Liver (tissue), 3 donors: ENCODE data around the gene PIP4K2A.

Experiments used
- EGR1 ChIP-seq, 2 donors: IDR thresholded peaks; 2 replicates each; pipeline ENCODE4 v1.6.1; 2016 to 2018; ENCODE audit warnings: antibody characterized with exemption in 2 of 2, low read depth in 2 of 2
- FOXA1 ChIP-seq: IDR thresholded peaks from 2 replicates; pipeline ENCODE4 v1.6.1; 2016; ENCODE audit warnings: antibody characterized with exemption
- HNF4A ChIP-seq, 2 donors: conservative IDR thresholded peaks; 2 replicates each; pipeline ENCODE4 v1.6.1; 2016; ENCODE audit warnings: antibody characterized with exemption in 2 of 2, mild to moderate bottlenecking in 2 of 2
- RAD21 ChIP-seq, 2 donors: IDR thresholded peaks; 2 replicates each; pipeline ENCODE4 v1.6.1; 2016; ENCODE audit warnings: antibody characterized with exemption in 2 of 2, mild to moderate bottlenecking in 2 of 2
- SP1 ChIP-seq: IDR thresholded peaks from 2 replicates; pipeline ENCODE4 v1.6.1; 2018; ENCODE audit warnings: antibody characterized with exemption, mild to moderate bottlenecking
- TAF1 ChIP-seq: conservative IDR thresholded peaks from 2 replicates; pipeline ENCODE4 v1.6.1; 2016; ENCODE audit warnings: antibody characterized with exemption, mild to moderate bottlenecking
- TF ChIP-seq, protein P1 (sequence below): IDR thresholded peaks from 2 replicates; pipeline ENCODE4 v1.6.1; 2016; ENCODE audit warnings: antibody characterized with exemption
- TF ChIP-seq, protein P2 (sequence below): fragments of 150-350 bp; IDR thresholded peaks from 2 replicates; pipeline ENCODE4 v1.5.1; 2017; ENCODE audit warnings: improper control_type of control experiment, low read depth, low read length; ENCODE audit not compliant: missing input control
- TF ChIP-seq, protein P3 (sequence below): IDR thresholded peaks from 2 replicates; pipeline ENCODE4 v1.6.1; 2016; ENCODE audit warnings: antibody characterized with exemption
- TF ChIP-seq, protein P4 (sequence below): IDR thresholded peaks from 2 replicates; pipeline ENCODE4 v1.6.1; 2016; ENCODE audit warnings: antibody characterized with exemption, mild to moderate bottlenecking
- donor health status: healthy.
- donor health status: healthy.

DNA sequence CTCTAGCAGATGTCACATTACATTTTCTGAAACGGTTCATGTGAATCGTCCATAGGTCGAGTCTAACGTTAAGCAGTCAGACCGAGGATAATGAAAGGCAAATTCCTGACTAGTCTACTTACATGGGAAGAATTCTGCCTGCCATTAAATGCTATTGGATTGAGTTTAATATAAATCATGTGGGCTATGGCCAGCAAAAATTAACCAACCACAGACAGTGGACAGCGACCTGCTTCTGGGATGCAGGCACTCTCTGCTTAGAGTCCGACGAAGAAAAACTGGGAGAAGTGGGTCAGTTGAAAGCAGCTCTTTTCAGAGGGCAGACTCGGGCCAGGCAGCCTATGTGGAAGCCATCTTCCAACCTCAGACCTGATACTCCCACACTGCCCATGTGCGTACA lies 16.6 kb downstream of the PIP4K2A start:
- TF ChIP-seq, protein P1, sequence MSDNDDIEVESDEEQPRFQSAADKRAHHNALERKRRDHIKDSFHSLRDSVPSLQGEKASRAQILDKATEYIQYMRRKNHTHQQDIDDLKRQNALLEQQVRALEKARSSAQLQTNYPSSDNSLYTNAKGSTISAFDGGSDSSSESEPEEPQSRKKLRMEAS, result no peak
- TF ChIP-seq, protein P2, sequence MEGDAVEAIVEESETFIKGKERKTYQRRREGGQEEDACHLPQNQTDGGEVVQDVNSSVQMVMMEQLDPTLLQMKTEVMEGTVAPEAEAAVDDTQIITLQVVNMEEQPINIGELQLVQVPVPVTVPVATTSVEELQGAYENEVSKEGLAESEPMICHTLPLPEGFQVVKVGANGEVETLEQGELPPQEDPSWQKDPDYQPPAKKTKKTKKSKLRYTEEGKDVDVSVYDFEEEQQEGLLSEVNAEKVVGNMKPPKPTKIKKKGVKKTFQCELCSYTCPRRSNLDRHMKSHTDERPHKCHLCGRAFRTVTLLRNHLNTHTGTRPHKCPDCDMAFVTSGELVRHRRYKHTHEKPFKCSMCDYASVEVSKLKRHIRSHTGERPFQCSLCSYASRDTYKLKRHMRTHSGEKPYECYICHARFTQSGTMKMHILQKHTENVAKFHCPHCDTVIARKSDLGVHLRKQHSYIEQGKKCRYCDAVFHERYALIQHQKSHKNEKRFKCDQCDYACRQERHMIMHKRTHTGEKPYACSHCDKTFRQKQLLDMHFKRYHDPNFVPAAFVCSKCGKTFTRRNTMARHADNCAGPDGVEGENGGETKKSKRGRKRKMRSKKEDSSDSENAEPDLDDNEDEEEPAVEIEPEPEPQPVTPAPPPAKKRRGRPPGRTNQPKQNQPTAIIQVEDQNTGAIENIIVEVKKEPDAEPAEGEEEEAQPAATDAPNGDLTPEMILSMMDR, result no peak
- TF ChIP-seq RAD21 (IDR thresholded peaks at IDR 0.05), result no peak
- no peak for TF ChIP-seq TAF1
- TF ChIP-seq FOXA1, result no peak
- TF ChIP-seq HNF4A (conservative IDR thresholded peaks at IDR 0.05), result no peak
- no peak for TF ChIP-seq SP1
- TF ChIP-seq, protein P3, sequence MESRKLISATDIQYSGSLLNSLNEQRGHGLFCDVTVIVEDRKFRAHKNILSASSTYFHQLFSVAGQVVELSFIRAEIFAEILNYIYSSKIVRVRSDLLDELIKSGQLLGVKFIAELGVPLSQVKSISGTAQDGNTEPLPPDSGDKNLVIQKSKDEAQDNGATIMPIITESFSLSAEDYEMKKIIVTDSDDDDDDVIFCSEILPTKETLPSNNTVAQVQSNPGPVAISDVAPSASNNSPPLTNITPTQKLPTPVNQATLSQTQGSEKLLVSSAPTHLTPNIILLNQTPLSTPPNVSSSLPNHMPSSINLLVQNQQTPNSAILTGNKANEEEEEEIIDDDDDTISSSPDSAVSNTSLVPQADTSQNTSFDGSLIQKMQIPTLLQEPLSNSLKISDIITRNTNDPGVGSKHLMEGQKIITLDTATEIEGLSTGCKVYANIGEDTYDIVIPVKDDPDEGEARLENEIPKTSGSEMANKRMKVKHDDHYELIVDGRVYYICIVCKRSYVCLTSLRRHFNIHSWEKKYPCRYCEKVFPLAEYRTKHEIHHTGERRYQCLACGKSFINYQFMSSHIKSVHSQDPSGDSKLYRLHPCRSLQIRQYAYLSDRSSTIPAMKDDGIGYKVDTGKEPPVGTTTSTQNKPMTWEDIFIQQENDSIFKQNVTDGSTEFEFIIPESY, result no peak
- TF ChIP-seq, protein P4, sequence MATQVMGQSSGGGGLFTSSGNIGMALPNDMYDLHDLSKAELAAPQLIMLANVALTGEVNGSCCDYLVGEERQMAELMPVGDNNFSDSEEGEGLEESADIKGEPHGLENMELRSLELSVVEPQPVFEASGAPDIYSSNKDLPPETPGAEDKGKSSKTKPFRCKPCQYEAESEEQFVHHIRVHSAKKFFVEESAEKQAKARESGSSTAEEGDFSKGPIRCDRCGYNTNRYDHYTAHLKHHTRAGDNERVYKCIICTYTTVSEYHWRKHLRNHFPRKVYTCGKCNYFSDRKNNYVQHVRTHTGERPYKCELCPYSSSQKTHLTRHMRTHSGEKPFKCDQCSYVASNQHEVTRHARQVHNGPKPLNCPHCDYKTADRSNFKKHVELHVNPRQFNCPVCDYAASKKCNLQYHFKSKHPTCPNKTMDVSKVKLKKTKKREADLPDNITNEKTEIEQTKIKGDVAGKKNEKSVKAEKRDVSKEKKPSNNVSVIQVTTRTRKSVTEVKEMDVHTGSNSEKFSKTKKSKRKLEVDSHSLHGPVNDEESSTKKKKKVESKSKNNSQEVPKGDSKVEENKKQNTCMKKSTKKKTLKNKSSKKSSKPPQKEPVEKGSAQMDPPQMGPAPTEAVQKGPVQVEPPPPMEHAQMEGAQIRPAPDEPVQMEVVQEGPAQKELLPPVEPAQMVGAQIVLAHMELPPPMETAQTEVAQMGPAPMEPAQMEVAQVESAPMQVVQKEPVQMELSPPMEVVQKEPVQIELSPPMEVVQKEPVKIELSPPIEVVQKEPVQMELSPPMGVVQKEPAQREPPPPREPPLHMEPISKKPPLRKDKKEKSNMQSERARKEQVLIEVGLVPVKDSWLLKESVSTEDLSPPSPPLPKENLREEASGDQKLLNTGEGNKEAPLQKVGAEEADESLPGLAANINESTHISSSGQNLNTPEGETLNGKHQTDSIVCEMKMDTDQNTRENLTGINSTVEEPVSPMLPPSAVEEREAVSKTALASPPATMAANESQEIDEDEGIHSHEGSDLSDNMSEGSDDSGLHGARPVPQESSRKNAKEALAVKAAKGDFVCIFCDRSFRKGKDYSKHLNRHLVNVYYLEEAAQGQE, result no peak
- no peak for TF ChIP-seq EGR1 (IDR thresholded peaks at IDR 0.05; ENCODE audit: low read depth in 2 of 2)
